ENCODE results near the gene XXYLT1.

The XXYLT1 gene

GRCh38 chr3:195025884-195026200 is 245.1 kb downstream of the XXYLT1 start:
- no peak for DNase-seq (ENCODE audit: low read depth in 2 of 2)

- DNase-seq (ENCODE audit: low read depth in 2 of 2), result no peak
Measured at GRCh38 chr3:195025056-195025883, 245.7 kb downstream of the XXYLT1 start.

GRCh38 chr3:195023989-195024388 is 247.0 kb downstream of the XXYLT1 start:
- DNase-seq (ENCODE audit: low read depth in 2 of 2), result no peak

- DNase-seq (ENCODE audit: low read depth in 2 of 2), result no peak
Measured at GRCh38 chr3:195023576-195023975, 247.4 kb downstream of the XXYLT1 start.

GRCh38 chr3:195021692-195022091 is 249.3 kb downstream of the XXYLT1 start:
- DNase-seq (ENCODE audit: low read depth in 2 of 2), result no peak

GRCh38 chr3:195020921-195021320 is 250.0 kb downstream of the XXYLT1 start:
- DNase-seq (ENCODE audit: low read depth in 2 of 2), result no peak

GRCh38 chr3:195020185-195020584 is 250.8 kb downstream of the XXYLT1 start:
- DNase-seq (ENCODE audit: low read depth in 2 of 2), result no peak

GRCh38 chr3:195019335-195019734 is 251.6 kb downstream of the XXYLT1 start:
- no peak for DNase-seq (ENCODE audit: low read depth in 2 of 2)

Measured in stimulated activated CD4-positive, alpha-beta T cell treated with anti-CD3 and anti-CD28 coated beads, Interleukin-15, amount 100 ng/mL, for 48 hours (primary cell).